ENCODE data around the gene RGS10. TPM values are rescaled to one million over a fixed set of nuclear protein-coding genes. Genes with fewer than 3 reads are reported as not detected.

Gene RGS10
- 12.9 TPM for total RNA-seq

GRCh38 chr10:119542357-119542987, at the start of gene RGS10:
TSS of gene RGS10 (minus strand) at chr10:119542719. CDS start at chr10:119542638, 81 bp downstream.

Other genes starting within 250 kb of the RGS10 start
- gene TIAL1, start 54.2 kb upstream of the RGS10 start, total RNA-seq, result 54.7 TPM
- 2.1 TPM for gene BAG3, start 108.7 kb upstream of the RGS10 start, total RNA-seq
- gene INPP5F, start 183.3 kb upstream of the RGS10 start, total RNA-seq, result 329 TPM